ENCODE measurements around the gene ESYT1. TPM values are rescaled to one million over a fixed set of nuclear protein-coding genes. Genes with fewer than 3 reads are reported as not detected.

The ESYT1 gene
- total RNA-seq, 1 experiment from 2014 or later = 111 TPM

DNA sequence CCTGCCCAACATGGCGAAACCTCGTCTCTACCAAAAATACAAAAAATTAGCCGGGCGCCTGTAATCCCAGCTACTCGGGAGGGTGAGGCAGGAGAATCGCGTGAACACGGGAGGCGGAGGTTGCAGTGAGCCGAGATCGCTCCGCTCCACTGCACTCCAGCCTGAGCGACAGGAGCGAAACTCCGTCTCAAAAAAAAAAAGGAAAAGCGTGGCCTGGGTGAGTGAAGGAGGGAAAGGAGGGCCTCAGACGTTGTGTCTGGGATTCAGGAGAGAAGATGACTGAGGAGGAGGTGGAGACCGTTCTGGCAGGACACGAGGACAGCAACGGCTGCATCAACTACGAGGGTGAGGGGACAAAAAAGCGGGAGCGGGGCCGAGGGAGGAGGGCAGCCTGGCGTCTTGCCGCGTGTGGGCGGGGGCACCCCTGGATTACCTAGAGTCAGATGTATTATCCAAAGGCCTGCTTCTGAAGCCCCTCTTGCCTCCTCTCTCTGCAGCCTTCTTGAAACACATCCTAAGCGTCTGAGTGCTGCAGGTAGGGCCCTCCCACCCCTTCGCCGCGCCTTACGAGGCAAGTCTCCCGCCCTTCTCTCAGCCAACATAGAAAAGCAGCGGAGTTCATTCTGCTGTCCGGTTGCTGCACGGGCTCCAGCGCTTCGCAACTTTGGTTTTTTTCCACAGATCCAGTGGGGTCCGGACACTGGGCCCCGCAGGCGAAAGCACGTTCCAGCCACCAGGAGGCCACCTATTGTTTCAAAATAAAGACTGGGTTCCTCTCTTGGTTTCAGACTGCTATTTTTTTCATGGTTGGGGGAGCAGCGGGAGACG, 29.3 kb downstream of the ESYT1 start:
- intact Hi-C loops (cut with micrococcal nuclease) = loop anchor here (1.0 kb wide), 1 partner anchor 31 kb away; no protein-coding TSS in a partner anchor
- peak; percentile 80 for DNase-seq (ENCODE audit: unreplicated experiment)
- CTCF ChIA-PET = interaction anchor here (0.6 to 2.6 kb wide), 3 partner anchors 38 to 47 kb away, joined by 4 to 30 read pairs (median 19); partner anchors contain the start of gene ZC3H10
- Mint-ChIP-seq H3K27me3 (ENCODE audit: insufficient read depth, unreplicated experiment) (no peaks in the 10 kb centered on the region), H3K4me3 (ENCODE audit: unreplicated experiment) (peak overlapping the region; percentile 97), H3K27ac (ENCODE audit: low read depth, unreplicated experiment) (peak overlapping the region; percentile 100), H3K9me3 (ENCODE audit: unreplicated experiment) (no peaks in the 10 kb centered on the region), H3K4me1 (ENCODE audit: insufficient read depth, unreplicated experiment) (peaks cover 38% of the 10 kb centered on the region), H3K36me3 (ENCODE audit: insufficient read depth, unreplicated experiment) (peaks cover 57% of the 10 kb centered on the region)
- TF ChIP-seq, protein P1, sequence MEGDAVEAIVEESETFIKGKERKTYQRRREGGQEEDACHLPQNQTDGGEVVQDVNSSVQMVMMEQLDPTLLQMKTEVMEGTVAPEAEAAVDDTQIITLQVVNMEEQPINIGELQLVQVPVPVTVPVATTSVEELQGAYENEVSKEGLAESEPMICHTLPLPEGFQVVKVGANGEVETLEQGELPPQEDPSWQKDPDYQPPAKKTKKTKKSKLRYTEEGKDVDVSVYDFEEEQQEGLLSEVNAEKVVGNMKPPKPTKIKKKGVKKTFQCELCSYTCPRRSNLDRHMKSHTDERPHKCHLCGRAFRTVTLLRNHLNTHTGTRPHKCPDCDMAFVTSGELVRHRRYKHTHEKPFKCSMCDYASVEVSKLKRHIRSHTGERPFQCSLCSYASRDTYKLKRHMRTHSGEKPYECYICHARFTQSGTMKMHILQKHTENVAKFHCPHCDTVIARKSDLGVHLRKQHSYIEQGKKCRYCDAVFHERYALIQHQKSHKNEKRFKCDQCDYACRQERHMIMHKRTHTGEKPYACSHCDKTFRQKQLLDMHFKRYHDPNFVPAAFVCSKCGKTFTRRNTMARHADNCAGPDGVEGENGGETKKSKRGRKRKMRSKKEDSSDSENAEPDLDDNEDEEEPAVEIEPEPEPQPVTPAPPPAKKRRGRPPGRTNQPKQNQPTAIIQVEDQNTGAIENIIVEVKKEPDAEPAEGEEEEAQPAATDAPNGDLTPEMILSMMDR (IDR thresholded peaks at IDR 0.05; ENCODE audit: unreplicated experiment) = peak; percentile 56
- POLR2A ChIA-PET = interaction anchor here (0.6 to 7.6 kb wide), 16 partner anchors 8 to 419 kb away, joined by 3 to 146 read pairs (median 8); partner anchors contain the start of genes ESYT1, RNF41, RPL41 and SMARCC2
- BruUV-seq (replicated peaks) = no TSS peak

DNA sequence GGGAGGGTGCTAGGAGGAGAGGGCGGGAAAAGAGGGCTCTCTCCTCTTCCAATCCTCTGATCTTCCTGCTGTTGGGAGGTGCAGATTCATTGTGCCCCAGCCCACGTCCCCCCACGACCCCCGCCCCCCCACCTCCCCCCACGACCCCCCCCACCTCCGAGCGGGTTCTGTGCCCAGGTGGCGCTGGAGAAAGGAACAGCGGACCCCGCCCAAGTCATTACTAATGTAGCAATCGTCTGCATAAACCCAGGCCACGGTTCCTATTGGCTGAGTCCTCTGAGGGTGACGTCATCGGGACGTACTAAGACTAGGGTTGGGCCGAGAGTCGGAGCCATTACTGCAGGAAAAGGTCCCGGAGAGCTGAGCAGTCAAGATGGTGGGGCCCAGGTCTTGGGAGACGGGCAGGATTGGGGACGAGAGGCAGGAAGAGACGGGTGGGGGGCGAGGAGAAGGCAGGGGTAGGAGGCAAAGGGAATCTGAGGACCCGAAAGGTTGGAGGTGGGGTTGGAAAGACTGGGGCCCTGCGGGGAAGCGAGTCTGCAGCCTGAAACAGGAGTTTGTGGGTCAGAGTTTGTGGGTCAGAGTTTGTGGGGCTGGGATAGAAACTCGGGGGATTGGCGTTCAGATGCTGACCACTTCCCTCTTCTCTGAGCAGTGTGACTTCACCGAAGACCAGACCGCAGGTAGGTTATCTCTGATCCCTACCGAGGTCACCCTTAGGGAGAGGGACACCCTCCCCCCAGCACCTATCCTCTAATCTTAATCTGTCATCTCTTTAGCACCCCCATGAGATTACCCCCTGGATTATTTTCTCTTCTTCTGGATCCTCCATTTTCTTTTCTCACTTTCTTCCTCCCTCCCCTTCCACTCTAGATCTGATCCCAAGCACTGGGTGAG, 30.2 kb downstream of the ESYT1 start, which contains the start of gene MYL6:
MYL6 (plus strand) TSS at position 331 of the 897 bp plus-strand sequence; CDS start at position 374, 43 bp downstream.
- Mint-ChIP-seq H3K9me3 (ENCODE audit: unreplicated experiment) (no peaks in the 10 kb centered on the region), H3K4me1 (ENCODE audit: insufficient read depth, unreplicated experiment) (peaks cover 35% of the 10 kb centered on the region), H3K4me3 (ENCODE audit: unreplicated experiment) (peak within 1 kb of the TSS; percentile 97), H3K27ac (ENCODE audit: low read depth, unreplicated experiment) (peak within 1 kb of the TSS; percentile 100), H3K36me3 (ENCODE audit: insufficient read depth, unreplicated experiment) (peaks cover 65% of the 10 kb centered on the region), H3K27me3 (ENCODE audit: insufficient read depth, unreplicated experiment) (no peaks in the 10 kb centered on the region)
- POLR2A ChIA-PET = interaction anchor here (0.6 to 7.6 kb wide), 24 partner anchors 8 to 478 kb away, joined by 3 to 146 read pairs (median 6); partner anchors contain the start of genes COQ10A, ESYT1, PA2G4 and RNF41
- TF ChIP-seq, protein P1 (IDR thresholded peaks at IDR 0.05; ENCODE audit: unreplicated experiment) = no peak
- CTCF ChIA-PET = interaction anchor here (0.6 to 6.1 kb wide), 5 partner anchors 30 to 111 kb away, joined by 4 to 36 read pairs (median 15); partner anchors contain the start of genes SMARCC2 and ZC3H10
- DNase-seq (ENCODE audit: unreplicated experiment) = peak; percentile 98
- BruUV-seq (replicated peaks) = no TSS peak
- intact Hi-C loops (cut with micrococcal nuclease) = no loop called here

DNA sequence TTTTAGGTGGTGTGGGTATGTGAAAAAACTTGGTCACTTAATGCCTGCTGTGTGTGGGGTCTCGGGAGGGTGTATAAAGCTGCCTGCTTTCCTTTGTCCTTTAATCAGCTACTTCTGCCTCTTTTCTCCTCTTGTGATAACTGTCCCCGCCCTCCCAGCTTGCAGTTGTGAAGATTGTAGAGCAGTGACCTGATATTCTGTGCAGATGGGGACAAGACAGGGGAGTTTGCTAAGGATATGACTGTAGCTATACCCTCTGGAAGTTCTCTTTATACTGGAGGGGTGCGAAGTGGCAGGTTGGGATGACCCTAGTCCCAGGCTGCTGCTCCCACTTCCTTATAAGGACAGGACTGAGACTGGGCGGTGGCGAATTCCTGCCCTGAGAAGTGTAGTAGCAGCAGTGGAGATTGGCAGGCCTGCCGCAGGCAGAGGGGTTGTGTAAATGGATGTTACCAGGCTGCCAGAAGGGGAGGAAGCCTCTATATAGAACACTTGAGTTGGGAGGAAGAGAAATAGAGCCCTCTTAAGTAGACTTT, 30.9 kb downstream of the ESYT1 start:
- H3K9me3 Mint-ChIP-seq (ENCODE audit: unreplicated experiment) = no peaks in the 10 kb centered on the region
- BruUV-seq (replicated peaks) = TSS peak; percentile 68
- TF ChIP-seq, protein P1 (IDR thresholded peaks at IDR 0.05; ENCODE audit: unreplicated experiment) = no peak
- H3K36me3 Mint-ChIP-seq (ENCODE audit: insufficient read depth, unreplicated experiment) = peaks cover 73% of the 10 kb centered on the region
- peak overlapping the region; percentile 100 for H3K27ac Mint-ChIP-seq (ENCODE audit: low read depth, unreplicated experiment)
- POLR2A ChIA-PET = interaction anchor here (0.6 to 7.6 kb wide), 24 partner anchors 9 to 477 kb away, joined by 3 to 146 read pairs (median 6); partner anchors contain the start of genes CNPY2, COQ10A, ESYT1 and PA2G4
- H3K27me3 Mint-ChIP-seq (ENCODE audit: insufficient read depth, unreplicated experiment) = no peaks in the 10 kb centered on the region
- peak overlapping the region; percentile 97 for H3K4me3 Mint-ChIP-seq (ENCODE audit: unreplicated experiment)
- H3K4me1 Mint-ChIP-seq (ENCODE audit: insufficient read depth, unreplicated experiment) = peaks cover 28% of the 10 kb centered on the region
- peak; percentile 84 for DNase-seq (ENCODE audit: unreplicated experiment)
- CTCF ChIA-PET = interaction anchor here (0.5 to 6.1 kb wide), 8 partner anchors 11 to 1549 kb away, joined by 3 to 36 read pairs (median 6); partner anchors contain the start of genes SMARCC2 and ZC3H10
- intact Hi-C loops (cut with micrococcal nuclease) = no loop called here

Data from MCF 10A (cell line).